Ishikawa (cell line): ENCODE data around the gene CEP85L.

Experiments
- EP300 ChIP-seq: IDR thresholded peaks from 2 replicates; pipeline ENCODE4 v1.6.1; 2012; ENCODE audit warnings: borderline replicate concordance
- TAF1 ChIP-seq: IDR thresholded peaks from 2 replicates; pipeline ENCODE4 v1.6.1; 2012; ENCODE audit warnings: low read depth, mild to moderate bottlenecking
- TF ChIP-seq, protein P1 (sequence below): IDR thresholded peaks from 2 replicates; pipeline ENCODE4 v1.6.1; 2012; ENCODE audit warnings: low read depth, mild to moderate bottlenecking

DNA sequence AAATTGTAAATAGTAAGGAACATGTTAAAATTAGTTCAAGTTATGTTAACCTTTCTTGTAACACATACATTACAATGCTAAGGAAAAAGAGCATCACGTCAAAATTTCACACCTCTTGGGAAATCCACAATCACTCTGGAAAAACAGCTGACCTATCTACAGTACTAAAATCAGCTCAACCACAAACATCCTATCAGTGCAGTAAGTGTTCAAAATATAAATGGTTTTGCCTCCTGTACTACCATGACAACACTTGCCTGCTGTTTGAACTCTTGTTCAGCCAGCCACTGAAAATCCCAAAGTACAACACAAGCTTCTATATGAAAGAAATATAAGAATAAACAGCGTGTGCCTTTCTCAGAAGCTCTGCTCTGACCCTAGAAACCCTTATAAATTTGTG is 186.8 kb downstream of the CEP85L start:
- TF ChIP-seq, protein P1, sequence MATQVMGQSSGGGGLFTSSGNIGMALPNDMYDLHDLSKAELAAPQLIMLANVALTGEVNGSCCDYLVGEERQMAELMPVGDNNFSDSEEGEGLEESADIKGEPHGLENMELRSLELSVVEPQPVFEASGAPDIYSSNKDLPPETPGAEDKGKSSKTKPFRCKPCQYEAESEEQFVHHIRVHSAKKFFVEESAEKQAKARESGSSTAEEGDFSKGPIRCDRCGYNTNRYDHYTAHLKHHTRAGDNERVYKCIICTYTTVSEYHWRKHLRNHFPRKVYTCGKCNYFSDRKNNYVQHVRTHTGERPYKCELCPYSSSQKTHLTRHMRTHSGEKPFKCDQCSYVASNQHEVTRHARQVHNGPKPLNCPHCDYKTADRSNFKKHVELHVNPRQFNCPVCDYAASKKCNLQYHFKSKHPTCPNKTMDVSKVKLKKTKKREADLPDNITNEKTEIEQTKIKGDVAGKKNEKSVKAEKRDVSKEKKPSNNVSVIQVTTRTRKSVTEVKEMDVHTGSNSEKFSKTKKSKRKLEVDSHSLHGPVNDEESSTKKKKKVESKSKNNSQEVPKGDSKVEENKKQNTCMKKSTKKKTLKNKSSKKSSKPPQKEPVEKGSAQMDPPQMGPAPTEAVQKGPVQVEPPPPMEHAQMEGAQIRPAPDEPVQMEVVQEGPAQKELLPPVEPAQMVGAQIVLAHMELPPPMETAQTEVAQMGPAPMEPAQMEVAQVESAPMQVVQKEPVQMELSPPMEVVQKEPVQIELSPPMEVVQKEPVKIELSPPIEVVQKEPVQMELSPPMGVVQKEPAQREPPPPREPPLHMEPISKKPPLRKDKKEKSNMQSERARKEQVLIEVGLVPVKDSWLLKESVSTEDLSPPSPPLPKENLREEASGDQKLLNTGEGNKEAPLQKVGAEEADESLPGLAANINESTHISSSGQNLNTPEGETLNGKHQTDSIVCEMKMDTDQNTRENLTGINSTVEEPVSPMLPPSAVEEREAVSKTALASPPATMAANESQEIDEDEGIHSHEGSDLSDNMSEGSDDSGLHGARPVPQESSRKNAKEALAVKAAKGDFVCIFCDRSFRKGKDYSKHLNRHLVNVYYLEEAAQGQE: no peak
- TF ChIP-seq TAF1 (no peak), EP300 (no peak)
